ENCODE results near the gene SIX6. TPM values are rescaled to one million over a fixed set of nuclear protein-coding genes. Genes with fewer than 3 reads are reported as not detected.
"Not testable (repeated sequence)": the region's sequence is repeated elsewhere in the genome, so short reads cannot be mapped to it uniquely, and the experiment has no call there.

SIX6 gene
- total RNA-seq (2014; rRNA removed; shearing (Covaris generic)): not detected in 2 replicates
- not detected in 2 replicates for polyA plus RNA-seq (2014; cell fraction: nucleus; rRNA removed)

DNA sequence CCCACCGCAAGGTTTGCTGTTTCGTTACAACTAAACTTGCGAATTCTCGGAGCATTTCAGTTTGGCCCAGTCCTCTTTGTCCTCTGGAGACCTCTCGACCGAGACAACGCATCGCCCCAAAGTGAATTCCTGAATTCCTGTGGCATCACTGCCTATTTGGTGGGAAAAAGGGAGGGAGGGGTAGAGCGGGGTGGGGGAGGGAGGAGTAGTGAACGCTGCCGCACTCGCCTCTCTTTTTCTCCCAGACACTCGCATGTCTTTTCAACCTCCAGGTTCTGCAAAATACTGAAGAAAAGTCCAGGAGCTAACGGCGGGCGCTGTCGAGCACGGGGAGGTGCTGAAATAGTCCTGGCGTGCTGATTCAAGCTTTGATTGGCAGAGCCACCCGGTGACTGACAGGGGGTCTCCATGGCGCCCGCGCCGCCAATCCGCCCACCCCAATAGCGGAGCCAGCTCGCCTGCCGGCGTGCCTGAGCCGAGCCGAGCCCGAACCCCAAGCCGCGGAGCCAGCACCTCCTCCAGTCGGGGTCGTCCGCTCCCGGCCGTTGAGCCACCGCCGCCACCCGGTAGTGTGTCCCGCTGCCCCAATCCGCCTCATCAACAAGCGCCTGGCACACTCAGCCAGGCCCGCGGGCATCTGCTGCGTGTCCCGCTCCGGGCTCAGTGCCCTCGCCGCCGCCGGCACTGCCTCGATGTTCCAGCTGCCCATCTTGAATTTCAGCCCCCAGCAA is at the start of gene SIX6:
TSS of gene SIX6 (plus strand) at position 440 of the 731 bp plus-strand sequence. CDS start at position 693, 253 bp downstream.
- DNase-seq (ENCODE audit: extremely low read depth, low read depth): no peak

DNA sequence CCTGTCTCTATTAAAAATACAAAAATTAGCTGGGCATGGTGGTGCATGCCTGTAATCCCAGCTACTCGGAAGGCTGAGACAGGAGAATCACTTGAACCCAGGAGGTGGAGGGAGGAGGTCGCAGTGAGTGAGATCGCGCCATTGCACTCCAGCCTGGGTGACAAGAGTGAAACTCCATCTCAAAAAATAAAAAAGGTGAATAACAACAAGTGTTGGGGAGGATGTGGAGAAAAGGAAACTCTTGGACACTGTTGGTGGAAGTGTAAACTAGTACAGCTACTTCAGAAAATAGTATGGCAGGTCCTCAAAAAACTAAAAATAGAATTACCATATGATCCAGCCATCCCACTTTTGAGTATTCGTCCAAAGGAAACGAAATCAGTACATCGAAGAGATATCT is 28.7 kb upstream of the SIX6 start:
- not testable (repeated sequence) for DNase-seq (ENCODE audit: extremely low read depth, low read depth)

DNA sequence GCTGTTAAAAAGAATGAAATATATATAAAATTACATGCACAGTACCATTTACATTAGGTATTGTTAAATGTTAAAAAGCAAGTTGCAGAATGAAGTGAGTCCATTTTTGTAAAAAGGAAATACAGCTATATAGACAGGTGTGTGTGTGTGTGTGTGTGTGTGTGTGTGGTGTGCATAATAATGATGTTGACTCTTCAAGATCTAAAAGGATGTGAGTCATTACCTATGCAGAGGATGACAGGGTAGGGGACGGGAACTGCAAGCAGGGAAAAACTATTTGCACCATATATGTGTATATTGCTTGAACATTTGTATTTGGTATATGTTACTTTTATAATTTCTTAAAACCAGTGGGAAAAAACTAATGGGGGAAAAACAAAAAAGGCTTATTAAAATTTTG is 26.2 kb upstream of the SIX6 start:
- DNase-seq (ENCODE audit: extremely low read depth, low read depth): no peak

DNA sequence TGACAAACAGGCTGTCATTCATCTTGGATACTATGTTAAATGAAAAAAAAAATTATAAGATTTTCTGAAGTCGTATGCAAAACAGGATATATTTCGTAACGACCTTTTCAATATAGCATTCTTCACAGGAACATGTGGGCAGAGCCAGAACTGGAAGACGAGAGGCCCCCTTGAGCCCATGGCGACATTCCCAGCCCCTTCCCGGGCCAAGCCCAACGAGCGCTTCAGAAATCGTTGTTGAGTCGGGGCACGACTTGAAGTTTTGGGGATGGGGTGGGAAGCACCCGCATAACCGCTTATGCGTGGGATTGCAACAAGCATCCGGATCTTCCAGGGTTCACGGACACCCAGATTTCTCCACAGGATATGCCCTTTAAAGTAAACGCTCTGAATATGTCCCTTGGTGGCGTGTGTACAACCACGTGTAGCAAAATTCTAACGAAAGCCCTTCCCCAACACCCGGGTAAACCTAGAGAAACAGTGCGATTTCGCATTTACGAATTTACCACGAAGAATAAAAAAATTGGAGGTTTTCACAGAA is 23.8 kb upstream of the SIX6 start:
- no peak for DNase-seq (ENCODE audit: extremely low read depth, low read depth)

DNA sequence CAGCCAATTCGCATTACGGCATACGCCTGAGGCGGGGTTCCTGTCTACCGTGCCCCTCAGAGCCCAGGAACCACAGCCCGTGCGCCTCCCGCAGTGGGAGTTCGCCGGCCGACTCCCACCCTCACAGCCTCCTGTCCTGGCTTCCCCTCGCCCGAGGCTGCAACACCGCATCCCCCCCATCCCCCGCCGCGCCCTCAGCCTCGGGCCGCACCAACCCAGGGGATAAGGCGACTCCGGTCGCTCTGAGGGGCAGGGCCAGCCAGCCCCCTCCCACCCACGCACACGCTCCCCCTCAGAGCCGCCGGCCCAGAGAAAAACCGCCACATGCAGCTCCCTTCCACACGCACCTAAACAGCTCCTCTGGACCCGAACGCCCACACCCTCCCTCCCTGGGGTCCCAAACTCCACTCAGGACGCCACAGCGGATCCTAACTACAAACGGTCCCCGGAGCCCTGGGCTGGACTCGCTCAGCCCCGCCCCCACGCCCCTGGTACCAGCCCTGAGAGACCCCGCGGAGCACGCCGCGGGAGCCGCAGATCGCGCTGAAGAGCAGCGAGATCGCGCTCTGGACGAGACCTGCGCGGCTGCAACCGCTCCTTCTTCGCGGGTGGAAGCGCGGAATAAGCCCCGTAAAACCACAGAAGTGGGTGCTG is 23.2 kb upstream of the SIX6 start, which contains the start of gene C14orf39:
TSS of gene C14orf39 (minus strand) at position 466 of the 654 bp plus-strand sequence. CDS start 985 bp downstream, outside the sequence.
- DNase-seq (ENCODE audit: extremely low read depth, low read depth): peak; percentile 34

DNA sequence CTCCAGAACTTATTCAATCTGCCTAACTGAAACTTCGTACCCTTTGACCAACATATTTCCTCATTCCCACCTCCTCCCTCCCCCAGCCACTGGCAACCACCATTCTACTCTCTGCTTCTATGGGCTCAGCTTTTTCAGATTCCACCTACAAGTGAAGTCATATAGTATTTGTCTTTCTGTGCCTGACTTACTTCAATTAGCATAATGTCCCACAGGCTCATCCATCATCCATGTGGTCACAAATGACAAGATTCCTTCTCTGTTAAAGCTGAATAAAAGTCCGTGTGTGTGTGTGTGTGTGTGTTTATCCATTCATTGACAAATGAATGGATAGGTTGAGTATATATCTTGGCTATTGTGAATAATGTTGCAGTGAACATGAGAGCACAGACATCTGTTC is 21.7 kb upstream of the SIX6 start:
- DNase-seq (ENCODE audit: extremely low read depth, low read depth): no peak

DNA sequence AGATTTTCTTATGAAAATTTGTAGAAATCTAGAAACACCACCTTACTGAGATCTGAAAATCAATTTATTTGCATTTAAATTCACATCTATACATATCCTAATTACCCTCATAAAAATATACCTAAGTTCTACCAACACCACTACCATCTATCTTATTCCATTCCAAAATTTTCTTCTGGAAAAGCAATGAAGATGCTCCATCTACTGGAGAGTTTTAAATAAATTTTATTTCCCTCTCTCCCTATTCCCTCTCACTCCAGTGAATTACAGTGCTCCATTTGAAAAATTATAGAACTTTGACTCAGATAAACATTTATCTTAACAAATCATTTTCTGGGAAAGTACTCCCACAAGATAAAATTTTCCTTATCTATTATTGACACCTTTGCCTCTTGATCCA is 20.8 kb upstream of the SIX6 start:
- no peak for DNase-seq (ENCODE audit: extremely low read depth, low read depth)

DNA sequence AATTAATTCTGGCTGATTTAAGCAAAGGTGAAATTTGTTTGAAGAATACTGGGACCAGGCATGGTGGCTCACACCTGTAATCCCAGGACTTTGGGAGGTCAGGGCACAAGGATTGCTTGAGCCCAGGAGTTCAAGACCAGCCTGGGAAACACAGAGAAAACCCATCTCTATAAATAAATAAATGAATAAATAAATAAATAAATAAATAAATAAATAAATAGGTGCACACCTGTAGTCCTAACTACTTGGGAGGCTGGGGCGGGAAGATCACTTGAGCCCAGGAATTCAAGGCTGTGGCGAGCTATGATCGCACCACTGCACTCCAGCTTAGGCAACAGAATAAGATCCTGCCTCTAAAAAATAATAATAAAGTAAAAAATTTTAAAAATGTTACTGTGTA is 18.7 kb upstream of the SIX6 start:
- DNase-seq (ENCODE audit: extremely low read depth, low read depth): no peak

DNA sequence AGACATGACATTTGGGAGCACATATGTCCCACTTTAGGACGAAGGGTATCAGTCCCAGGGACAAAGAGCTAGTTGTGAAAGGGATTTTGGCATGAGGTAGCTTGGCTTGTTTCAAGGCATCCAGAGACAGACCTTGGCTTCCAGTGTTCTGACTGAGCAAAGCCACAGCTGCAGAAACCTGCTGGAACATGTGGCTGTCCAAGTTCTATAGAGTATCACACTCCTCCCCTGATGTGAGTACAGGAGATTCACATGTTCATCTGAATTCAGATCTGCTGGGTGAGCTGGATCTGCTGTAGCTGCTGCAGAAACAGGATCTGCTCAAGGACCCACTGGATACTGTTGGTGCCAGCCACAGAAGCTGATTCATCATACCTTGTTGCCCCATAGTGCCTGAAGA is 13.0 kb upstream of the SIX6 start:
- DNase-seq (ENCODE audit: extremely low read depth, low read depth): no peak

DNA sequence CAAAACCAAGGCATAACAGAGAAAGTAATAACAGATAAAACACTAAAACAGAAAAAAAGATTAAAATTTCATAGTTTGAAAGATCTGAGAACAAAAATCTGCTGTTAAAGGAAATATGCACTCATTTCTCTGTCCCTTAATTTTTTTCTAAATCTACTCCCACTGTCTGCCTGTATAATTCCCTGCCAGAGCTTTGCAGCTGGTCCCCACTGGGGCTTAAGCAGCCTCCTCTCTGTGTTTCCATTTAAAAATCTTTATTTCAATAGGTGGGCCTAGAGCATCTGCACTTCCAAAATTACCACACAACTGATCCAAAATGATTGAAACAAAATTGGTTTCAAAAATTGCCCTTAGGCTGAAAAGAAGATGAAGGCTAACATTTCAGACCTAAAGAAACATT is 6.4 kb upstream of the SIX6 start:
- DNase-seq (ENCODE audit: extremely low read depth, low read depth): no peak

DNA sequence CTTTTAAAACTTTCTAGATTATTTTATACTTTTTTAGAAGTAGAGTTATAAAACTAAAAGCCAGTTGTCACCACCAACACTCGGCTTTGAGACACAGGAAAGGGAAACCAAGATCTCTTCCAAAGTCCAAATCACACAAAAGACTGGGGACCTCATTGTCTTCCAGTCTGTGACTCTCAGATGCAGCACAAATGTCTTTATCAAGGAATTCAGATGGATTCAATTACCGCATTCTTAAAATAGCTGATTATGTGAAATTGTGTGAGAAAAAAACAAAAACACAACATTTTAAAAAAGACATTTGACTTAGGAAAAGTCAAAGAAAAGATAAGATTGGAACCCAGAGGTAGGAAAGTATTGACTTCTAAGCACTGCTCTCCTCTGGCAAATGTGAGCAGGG is 3.5 kb upstream of the SIX6 start:
- DNase-seq (ENCODE audit: extremely low read depth, low read depth): no peak

DNA sequence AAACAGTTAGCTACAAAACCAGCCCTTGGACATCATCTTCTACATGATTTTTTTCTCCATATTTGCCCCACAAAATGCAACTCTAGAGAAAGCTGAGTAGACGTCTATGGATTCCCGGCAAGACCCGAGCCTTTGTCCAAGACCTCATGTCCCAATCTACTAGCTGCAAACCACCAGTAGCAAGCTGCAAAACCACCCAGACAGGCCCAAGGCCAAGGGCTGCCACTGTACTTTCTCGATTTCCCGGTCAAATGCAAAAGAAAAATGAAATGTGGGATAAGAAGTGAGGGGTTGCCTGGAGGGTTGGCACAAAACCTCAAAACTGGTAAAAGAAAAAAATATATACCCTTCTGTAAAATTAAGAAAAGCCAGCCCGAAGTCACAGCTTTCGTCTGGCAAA is 2.9 kb upstream of the SIX6 start:
- DNase-seq (ENCODE audit: extremely low read depth, low read depth): no peak

DNA sequence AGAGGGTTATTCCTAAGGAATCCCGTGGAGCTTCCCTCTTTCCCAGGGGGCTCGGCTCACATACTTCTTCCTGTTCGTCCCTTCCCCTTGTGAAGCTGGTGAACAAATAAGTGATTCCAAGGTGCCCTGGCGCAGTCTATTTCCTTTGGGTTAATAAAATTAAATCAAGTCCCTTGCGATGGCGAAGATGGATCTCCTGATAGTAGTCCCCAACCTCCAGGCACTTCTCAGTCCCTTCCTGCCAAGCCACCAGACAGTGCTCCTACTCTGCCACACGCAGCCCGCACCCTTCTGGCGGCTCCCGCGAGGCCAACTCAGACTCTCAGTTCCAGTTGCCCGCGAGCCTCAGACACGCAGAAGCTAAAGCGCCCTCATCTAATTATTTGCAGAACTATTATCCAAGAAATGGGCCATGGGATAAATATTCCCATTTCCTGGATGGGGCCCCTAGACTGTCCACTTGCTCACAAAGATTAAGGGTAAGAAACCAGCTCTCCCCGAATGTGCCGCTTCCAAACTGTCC is 2.4 kb upstream of the SIX6 start:
- DNase-seq (ENCODE audit: extremely low read depth, low read depth): no peak

DNA sequence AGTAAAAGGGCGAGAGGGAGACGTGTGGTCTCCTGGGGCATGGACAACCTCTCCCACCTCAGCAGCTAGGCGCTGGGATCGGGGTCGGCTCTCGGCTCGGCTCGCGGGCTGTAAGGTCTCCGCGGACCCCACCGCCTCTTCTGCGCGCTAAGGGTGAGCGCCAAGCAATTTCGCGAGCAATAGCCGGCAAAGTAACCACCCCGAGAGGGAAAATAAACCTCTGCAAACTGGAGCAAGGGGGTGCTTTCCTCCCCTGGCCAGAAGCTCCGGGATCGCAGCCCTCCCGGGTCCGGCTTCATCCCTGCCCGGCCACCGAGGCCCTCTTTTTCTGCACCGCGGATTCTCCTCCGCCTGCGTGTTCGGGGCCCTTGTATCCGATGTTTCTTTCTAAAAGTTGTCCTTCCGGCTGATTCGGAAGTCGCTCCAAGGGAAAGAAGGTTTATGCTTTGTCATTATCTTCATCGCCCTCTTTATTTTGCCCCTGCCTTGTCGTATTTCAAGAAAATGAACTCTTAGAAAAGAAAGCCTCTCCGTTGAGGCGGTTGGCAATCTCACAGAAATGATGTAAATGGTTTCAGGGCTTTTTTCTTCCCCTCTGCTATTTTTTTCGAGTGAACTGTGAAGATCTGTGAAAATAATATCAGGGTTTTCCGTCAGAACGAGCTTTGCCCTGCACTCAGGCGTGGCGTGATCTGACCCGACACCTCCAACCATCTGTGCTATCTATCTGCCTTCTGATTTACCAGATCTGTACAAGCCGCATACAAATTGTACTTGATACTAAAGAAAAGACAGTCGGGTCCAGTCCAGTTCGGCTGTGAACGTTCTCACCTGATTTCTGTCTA is 1.7 kb upstream of the SIX6 start:
- DNase-seq (ENCODE audit: extremely low read depth, low read depth): no peak

DNA sequence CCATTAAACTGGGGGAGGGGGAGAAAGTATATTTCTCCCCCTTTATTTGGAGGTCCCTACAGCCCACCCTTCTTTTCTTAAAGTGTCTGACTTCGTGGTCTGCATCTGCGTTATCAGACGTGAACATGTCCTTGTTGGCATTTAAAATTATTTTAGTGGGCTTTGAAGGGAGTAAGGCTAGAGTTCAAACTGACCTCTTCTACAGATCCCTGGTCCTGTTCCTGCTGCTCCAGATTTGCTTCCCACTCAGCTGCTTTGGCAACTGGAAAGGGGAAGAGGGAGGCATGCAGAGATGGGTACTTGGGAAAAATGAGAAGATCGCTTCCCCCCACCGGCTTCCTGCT is 611 bp upstream of the SIX6 start:
- DNase-seq (ENCODE audit: extremely low read depth, low read depth): no peak

DNA sequence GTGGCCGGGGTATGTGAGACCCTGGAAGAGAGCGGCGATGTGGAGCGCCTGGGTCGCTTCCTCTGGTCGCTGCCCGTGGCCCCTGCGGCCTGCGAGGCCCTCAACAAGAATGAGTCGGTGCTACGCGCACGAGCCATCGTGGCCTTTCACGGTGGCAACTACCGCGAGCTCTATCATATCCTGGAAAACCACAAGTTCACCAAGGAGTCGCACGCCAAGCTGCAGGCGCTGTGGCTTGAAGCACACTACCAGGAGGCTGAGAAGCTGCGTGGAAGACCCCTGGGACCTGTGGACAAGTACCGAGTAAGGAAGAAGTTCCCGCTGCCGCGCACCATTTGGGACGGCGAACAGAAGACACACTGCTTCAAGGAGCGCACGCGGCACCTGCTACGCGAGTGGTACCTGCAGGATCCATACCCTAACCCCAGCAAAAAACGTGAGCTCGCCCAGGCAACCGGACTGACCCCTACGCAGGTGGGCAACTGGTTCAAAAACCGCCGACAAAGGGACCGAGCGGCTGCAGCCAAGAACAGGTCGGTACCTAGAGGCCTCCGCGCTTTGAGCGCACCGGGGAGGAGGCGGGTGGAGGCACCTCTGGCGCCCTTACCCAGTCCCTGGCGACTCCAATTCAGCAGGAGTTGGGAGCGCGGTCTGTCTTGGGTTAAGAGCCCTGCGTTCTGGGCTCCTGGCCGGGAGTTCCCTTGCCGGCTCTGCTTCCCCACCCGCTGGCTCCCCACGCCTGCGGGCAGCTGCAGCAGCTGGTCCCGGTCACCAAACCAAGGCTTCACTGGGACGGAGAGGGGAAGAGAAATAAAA is 700 bp downstream of the SIX6 start:
- no peak for DNase-seq (ENCODE audit: extremely low read depth, low read depth)

DNA sequence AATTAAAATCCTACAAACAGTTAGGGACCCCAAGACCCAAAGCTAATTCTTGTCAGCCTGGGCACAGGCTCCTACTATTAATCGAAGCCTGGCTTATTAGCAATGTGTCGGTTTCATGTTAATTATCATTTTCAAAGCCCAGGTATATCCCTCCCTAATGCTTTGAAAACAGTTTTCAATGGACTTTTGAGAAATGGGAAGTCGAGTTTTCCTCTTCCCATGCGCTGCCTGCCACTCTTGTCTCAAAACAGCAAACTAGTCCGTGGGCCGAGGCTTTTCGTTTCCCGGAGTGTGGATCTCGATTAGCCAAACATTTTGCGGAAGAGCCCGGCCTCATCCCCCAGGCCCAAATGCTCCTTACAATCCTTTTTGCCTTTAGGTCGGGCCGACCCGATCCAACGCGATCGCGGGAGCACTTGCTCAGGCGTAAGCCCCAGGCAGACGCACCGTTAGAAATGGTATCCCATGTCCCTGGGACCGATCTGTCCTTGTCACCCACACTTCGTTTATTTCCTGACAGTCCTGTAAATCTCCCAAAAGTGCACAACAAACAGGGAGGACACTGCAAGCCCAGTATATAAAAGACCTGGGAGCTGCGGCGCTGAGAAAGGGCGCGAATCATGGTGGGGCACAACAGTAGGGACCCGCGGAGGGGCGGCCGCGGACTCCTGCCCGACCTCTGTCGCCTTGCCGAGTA is 1.5 kb downstream of the SIX6 start:
- DNase-seq (ENCODE audit: extremely low read depth, low read depth): no peak

DNA sequence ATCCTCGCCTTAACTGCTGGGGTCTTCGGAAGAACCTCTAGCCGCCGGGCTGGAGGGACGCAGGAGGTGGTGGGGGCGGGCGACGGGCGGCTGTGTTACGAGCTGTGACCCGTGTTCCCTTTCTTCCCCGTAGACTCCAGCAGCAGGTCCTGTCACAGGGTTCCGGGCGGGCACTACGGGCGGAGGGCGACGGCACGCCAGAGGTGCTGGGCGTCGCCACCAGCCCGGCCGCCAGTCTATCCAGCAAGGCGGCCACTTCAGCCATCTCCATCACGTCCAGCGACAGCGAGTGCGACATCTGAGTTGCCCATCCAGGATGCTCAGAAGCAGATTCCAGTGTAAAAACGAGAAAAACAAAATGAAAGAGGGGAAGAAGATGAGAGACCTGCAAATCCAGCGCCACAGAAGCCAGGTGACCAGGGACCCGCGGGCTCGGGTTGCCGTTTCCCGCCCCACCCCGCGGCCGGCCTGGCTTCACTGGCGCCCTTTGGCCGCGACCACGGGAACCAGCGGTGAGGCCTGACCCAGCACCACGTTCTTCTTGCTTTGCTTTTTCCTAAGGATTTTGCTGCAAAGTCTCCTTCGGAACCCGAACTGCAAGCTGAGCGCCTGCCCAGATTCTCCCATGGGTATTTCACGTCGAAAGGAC is 2.1 kb downstream of the SIX6 start:
- DNase-seq (ENCODE audit: extremely low read depth, low read depth): no peak

DNA sequence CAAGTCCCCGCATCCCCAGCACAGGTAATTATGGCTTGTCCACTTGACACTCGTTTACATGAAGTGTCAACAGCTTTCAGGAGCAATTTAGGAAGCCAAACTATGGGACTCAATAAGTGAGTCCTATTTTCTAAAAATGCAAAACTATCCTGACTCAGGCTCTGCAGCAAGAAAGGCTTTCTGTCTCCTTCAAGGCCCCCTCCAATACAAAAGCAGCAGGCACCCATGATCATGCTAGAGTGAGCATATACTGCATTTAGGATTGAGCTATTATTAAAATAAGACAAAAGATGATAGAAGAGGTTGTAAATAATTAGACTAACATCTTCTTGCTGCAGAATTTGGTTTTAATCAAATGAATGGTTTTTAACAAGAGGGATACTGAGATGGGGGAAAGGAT is 3.2 kb downstream of the SIX6 start:
- no peak for DNase-seq (ENCODE audit: extremely low read depth, low read depth)

Data from NCI-H460 (cell line).